RKO (cell line): Measurements from ENCODE around the gene FNDC3B.
"Not testable (repeated sequence)": the region's sequence is repeated elsewhere in the genome, so short reads cannot be mapped to it uniquely, and the experiment has no call there.

Experiments
- DNase-seq: peaks from one replicate; pipeline ENCODE4 v3.0.0-alpha.2; 2016; ENCODE audit warnings: low spot score

Gene FNDC3B

GRCh38 chr3:172342097-172342659 lies 302.8 kb downstream of the FNDC3B start:
- DNase-seq: no peak

- no peak for DNase-seq
Measured at GRCh38 chr3:172343117-172343516, 303.7 kb downstream of the FNDC3B start.

GRCh38 chr3:172343979-172344378 lies 304.6 kb downstream of the FNDC3B start:
- no peak for DNase-seq

GRCh38 chr3:172346161-172346560 lies 306.8 kb downstream of the FNDC3B start:
- no peak for DNase-seq

- DNase-seq: no peak
Measured at GRCh38 chr3:172347895-172348679, 308.7 kb downstream of the FNDC3B start.

GRCh38 chr3:172351895-172352466 lies 312.6 kb downstream of the FNDC3B start:
- DNase-seq: no peak

GRCh38 chr3:172352786-172353185 lies 313.4 kb downstream of the FNDC3B start:
- no peak for DNase-seq

GRCh38 chr3:172354931-172355499 lies 315.6 kb downstream of the FNDC3B start:
- no peak for DNase-seq

- peak; percentile 42 for DNase-seq
Measured at GRCh38 chr3:172355836-172356235, 316.5 kb downstream of the FNDC3B start.

- DNase-seq: no peak
Measured at GRCh38 chr3:172356427-172356826, 317.0 kb downstream of the FNDC3B start.

GRCh38 chr3:172357850-172358754 lies 318.7 kb downstream of the FNDC3B start:
- no peak for DNase-seq

- no peak for DNase-seq
Measured at GRCh38 chr3:172359231-172359630, 319.9 kb downstream of the FNDC3B start.

GRCh38 chr3:172359996-172360395 lies 320.6 kb downstream of the FNDC3B start:
- no peak for DNase-seq

GRCh38 chr3:172362583-172362982 lies 323.2 kb downstream of the FNDC3B start:
- DNase-seq: no peak

GRCh38 chr3:172364374-172365027 lies 325.1 kb downstream of the FNDC3B start:
- DNase-seq: no peak

GRCh38 chr3:172365028-172365567 lies 325.7 kb downstream of the FNDC3B start:
- DNase-seq: no peak

- no peak for DNase-seq
Measured at GRCh38 chr3:172367205-172368105, 328.1 kb downstream of the FNDC3B start.

- not testable (repeated sequence) for DNase-seq
Measured at GRCh38 chr3:172368556-172368955, 329.2 kb downstream of the FNDC3B start.

GRCh38 chr3:172369590-172370259 lies 330.3 kb downstream of the FNDC3B start:
- DNase-seq: no peak

- DNase-seq: no peak
Measured at GRCh38 chr3:172370419-172370818, 331.0 kb downstream of the FNDC3B start.
